GM23248 (cell line): ENCODE measurements around the gene KCNK5. TPM values are rescaled to one million over a fixed set of nuclear protein-coding genes. Genes with fewer than 3 reads are reported as not detected.

Experiments
- DNase-seq: peaks from one replicate; pipeline ENCODE4 v3.0.0-alpha.2; 2015
- H2AFZ ChIP-seq: fragments of 200-600 bp; sonication (generic); 2 replicates; pipeline ENCODE4 v1.6.1; 2016; ENCODE audit warnings: antibody characterized with exemption
- H3F3A ChIP-seq: fragments of 200-600 bp; sonication (generic); 2 replicates; pipeline ENCODE4 v1.6.1; 2016; ENCODE audit warnings: mild to moderate bottlenecking, antibody characterized with exemption, mixed run types; ENCODE audit not compliant: insufficient read depth
- H3K27ac ChIP-seq: fragments of 200-600 bp; sonication (generic); 2 replicates; pipeline ENCODE4 v1.5.1; 2016; ENCODE audit warnings: mild to moderate bottlenecking
- H3K27me3 ChIP-seq: fragments of 200-600 bp; sonication (generic); replicated peaks from 2 replicates; pipeline ENCODE4 v1.6.1; 2016; ENCODE audit warnings: mild to moderate bottlenecking; ENCODE audit not compliant: insufficient read depth
- H3K36me3 ChIP-seq: fragments of 200-600 bp; sonication (generic); 2 replicates; pipeline ENCODE4 v1.6.1; 2016; ENCODE audit warnings: low read depth, mild to moderate bottlenecking
- H3K4me1 ChIP-seq: fragments of 200-600 bp; sonication (generic); 2 replicates; pipeline ENCODE4 v1.6.1; 2016; ENCODE audit warnings: mild to moderate bottlenecking; ENCODE audit not compliant: insufficient read depth
- H3K4me2 ChIP-seq: fragments of 200-600 bp; sonication (generic); one replicate; pipeline ENCODE4 v1.6.1; 2016; ENCODE audit warnings: mild to moderate bottlenecking; ENCODE audit not compliant: unreplicated experiment
- H3K4me3 ChIP-seq: fragments of 200-600 bp; sonication (generic); 2 replicates; pipeline ENCODE4 v1.5.1; 2016; ENCODE audit warnings: mild to moderate bottlenecking
- H3K79me2 ChIP-seq: fragments of 200-600 bp; sonication (generic); 2 replicates; pipeline ENCODE4 v1.6.1; 2016; ENCODE audit warnings: mild to moderate bottlenecking; ENCODE audit not compliant: insufficient read depth
- H3K9ac ChIP-seq: fragments of 200-600 bp; sonication (generic); 2 replicates; pipeline ENCODE4 v1.6.1; 2016; ENCODE audit warnings: mild to moderate bottlenecking
- H3K9me2 ChIP-seq: fragments of 200-600 bp; sonication (generic); 2 replicates; pipeline ENCODE4 v1.6.1; 2016; ENCODE audit warnings: mixed run types, mild to moderate bottlenecking, moderate library complexity; ENCODE audit not compliant: insufficient read depth
- H3K9me3 ChIP-seq: fragments of 200-600 bp; sonication (generic); one replicate; pipeline ENCODE4 v1.6.1; 2017; ENCODE audit warnings: low read depth
- H4K20me1 ChIP-seq: fragments of 200-600 bp; sonication (generic); 2 replicates; pipeline ENCODE4 v1.6.0; 2016; ENCODE audit not compliant: insufficient read depth
- EZH2 ChIP-seq: fragments of 200-600 bp; sonication (generic); IDR thresholded peaks from 2 replicates; pipeline ENCODE4 v1.6.1; 2018; ENCODE audit warnings: antibody characterized with exemption, mild to moderate bottlenecking; ENCODE audit not compliant: insufficient read depth, poor library complexity, severe bottlenecking
- EZH2phosphoT487 ChIP-seq: fragments of 200-600 bp; sonication (generic); IDR thresholded peaks from 2 replicates; pipeline ENCODE4 v1.6.1; 2018; ENCODE audit warnings: antibody characterized with exemption, moderate library complexity, mild to moderate bottlenecking, low read depth; ENCODE audit not compliant: insufficient read depth
- WGBS, 2 experiments: methylation state at CpG; one replicate each; pipeline ENCODE4 v1.1.6; 2015 to 2017; ENCODE audit warnings: low lambda C conversion rate in 2 of 2, low coverage in 1 of 2; ENCODE audit errors: missing lambda C conversion rate in 2 of 2; 5-methylcytosine and 5-hydroxymethylcytosine counted together
- in situ Hi-C: fragments of 300-500 bp; cut with MboI; formaldehyde crosslinking; loops from 2 replicates; pipeline ENCODE4 v1.15.0; 2020
- polyA plus RNA-seq: library from polyadenylated mRNA; unstranded; fragments of >200 nt; fragmentation: Nextera tagmentation; extraction: Ambion mirVana; gene quantifications from 2 replicates; pipeline ENCODE4 v1.2.1, GENCODE V29; 2016
- total RNA-seq: library from RNA; depleted of rRNA; stranded (reverse); fragments of >200 nt; shearing (Covaris generic); gene quantifications from 2 replicates; pipeline ENCODE4 v1.2.3, GENCODE V29; 2014

The KCNK5 gene
- total and polyA plus RNA-seq, 2 experiments from 2014 or later = not detected

DNA sequence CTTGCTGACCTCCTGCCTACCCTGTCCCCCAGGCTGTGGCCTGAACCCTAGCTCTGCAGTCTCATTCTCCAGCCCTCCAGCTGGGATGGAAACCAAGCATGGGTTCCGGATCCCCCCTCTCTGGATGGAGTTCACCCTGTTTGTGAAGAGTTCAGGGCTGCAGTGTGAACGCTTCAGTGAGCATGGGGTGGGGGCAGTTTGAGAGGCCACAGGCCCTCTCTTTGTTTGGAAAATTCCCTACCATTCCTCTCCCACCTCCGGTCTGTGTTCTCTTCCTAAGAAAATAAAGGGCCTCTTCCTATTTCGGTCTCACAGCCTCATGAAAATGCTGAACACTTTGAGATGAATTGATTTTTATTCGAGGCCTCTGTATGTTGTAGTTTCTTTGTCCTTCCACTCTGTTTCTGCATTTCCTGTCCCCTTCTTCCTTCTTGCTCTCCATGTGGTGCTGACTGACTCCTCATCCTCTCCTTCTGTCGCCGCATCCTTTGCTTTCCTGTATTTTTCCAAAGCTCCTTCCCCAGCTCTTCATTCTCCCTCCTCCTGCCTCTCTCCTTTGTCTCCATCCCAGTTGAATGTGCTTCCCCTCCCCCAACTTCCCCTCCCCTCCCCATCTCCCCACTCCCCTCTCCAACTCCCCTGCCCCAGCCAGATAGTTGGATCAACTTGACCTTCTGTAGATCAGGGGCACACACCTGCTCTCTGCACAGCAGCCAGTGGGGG lies 2.4 kb upstream of the KCNK5 start:
- Histone ChIP-seq H2AFZ (no peak overlapping the region), H3F3A (no peaks in the 10 kb centered on the region), H3K9me3 (no peaks in the 10 kb centered on the region), H3K4me3 (no peak overlapping the region), H3K27me3 (peaks cover 22% of the 10 kb centered on the region), H3K4me2 (no peak overlapping the region), H3K9me2 (no peaks in the 10 kb centered on the region), H3K79me2 (no peaks in the 10 kb centered on the region), H3K4me1 (no peaks in the 10 kb centered on the region), H4K20me1 (no peaks in the 10 kb centered on the region), H3K36me3 (no peaks in the 10 kb centered on the region), H3K27ac (no peak overlapping the region), H3K9ac (no peak overlapping the region)
- WGBS, 2 experiments = 61 to 62% methylated on average over 7 of the region's 7 CpGs
- TF ChIP-seq EZH2phosphoT487 (no peak), EZH2 (no peak)
- in situ Hi-C loops = no loop called here
- no peak for DNase-seq

DNA sequence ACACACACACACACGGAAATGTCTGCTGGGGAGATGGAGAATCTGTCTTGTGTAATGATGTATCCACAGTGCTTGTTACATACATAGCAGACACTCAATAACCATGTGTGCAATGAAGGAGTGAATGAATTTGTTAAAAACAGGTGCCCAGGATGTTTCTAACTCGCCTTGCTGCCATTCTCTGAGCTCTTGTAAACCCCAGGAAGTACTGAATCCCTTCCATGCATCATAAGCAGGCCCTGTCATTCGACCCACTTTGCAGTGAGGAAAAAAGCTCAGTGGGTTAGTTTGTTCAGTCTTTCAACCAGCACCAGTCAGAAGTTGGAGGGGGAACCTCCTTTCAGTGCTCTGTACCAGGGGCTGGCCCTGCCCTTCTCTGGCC lies 1.4 kb upstream of the KCNK5 start:
- no peak overlapping the region for H3K27ac ChIP-seq
- H2AFZ ChIP-seq = no peak overlapping the region
- no peaks in the 10 kb centered on the region for H3K79me2 ChIP-seq
- DNase-seq = no peak
- no peak overlapping the region for H3K9ac ChIP-seq
- WGBS, 2 experiments = 69 to 70% methylated on average over 3 of the region's 3 CpGs
- no peak overlapping the region for H3K4me3 ChIP-seq
- TF ChIP-seq EZH2 = no peak
- no peak for TF ChIP-seq EZH2phosphoT487
- H3F3A ChIP-seq = no peaks in the 10 kb centered on the region
- H3K9me2 ChIP-seq = no peaks in the 10 kb centered on the region
- in situ Hi-C loops = no loop called here
- H3K4me1 ChIP-seq = no peaks in the 10 kb centered on the region
- H3K27me3 ChIP-seq = peaks cover 22% of the 10 kb centered on the region
- no peaks in the 10 kb centered on the region for H3K36me3 ChIP-seq
- no peaks in the 10 kb centered on the region for H4K20me1 ChIP-seq
- H3K4me2 ChIP-seq = no peak overlapping the region
- H3K9me3 ChIP-seq = no peaks in the 10 kb centered on the region

DNA sequence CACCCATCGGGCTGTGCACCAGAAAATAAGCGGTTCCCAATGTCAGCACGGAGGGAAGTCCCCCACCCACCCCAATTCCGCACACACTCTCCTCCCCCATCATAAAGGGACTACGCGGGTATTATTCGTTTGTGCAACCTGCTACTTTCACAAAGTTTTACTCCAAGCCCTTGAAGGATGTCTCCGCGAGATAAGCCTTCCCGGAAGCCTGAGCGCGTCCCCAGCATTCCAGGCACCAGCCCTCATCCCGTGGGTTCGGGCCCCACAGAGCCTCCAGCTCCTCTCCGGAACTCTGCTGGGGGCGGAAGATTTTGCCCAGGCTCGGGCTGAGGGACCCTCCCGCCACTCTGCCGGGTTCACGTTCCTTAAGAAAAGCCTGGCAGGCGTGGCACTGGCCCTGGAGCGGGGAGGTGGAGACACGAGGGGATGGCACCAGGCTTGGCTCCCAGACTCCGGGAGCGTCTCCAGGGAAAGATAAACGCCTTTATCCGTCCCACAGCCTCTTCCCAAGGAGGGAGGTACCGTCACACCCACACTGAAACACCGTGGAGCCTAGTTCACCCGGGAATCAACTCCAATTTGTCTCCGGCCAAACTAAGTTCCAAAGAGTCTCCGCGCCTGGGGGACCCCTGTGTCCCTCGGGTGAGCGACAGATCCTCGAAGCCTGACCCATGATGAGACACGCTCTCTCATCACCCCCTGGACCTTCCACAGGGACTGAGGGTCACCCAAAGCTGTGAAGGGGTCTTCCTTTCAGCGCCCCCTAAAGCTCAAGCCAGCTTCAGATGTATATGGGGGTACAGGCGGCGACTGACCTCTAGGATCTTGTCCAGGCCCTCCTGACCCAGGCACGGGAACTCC lies 934 bp downstream of the KCNK5 start:
- Histone ChIP-seq H3F3A (no peaks in the 10 kb centered on the region), H3K27me3 (peaks cover 22% of the 10 kb centered on the region), H3K9me3 (no peaks in the 10 kb centered on the region), H3K4me3 (no peak overlapping the region), H3K9me2 (no peaks in the 10 kb centered on the region), H3K79me2 (no peaks in the 10 kb centered on the region), H4K20me1 (no peaks in the 10 kb centered on the region), H3K4me2 (peak overlapping the region; percentile 65), H2AFZ (no peak overlapping the region), H3K36me3 (no peaks in the 10 kb centered on the region), H3K9ac (no peak overlapping the region), H3K27ac (no peak overlapping the region), H3K4me1 (no peaks in the 10 kb centered on the region)
- in situ Hi-C loops = no loop called here
- DNase-seq = no peak
- TF ChIP-seq EZH2 (peak; percentile 46), EZH2phosphoT487 (no peak)
- 17 to 24% methylated on average over 38 to 41 of the region's 41 CpGs for WGBS, 2 experiments

DNA sequence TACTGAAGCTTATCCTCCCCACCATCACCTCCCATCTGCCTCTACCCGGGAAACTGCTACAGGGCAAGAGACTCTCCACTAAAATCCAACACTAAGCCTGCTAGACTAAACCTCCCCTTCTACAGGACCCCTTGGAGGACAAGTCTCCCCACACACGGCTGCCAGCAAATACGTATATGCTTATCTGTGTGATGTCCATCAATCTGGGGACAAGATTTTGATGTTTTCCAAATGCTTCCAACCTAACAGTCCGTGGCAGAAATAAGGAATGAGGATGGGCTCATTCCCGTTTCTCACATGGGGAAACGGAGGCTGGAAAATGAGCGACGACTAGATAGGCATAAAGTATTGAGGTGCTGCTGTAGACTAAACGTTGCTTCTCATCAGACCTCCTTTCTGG lies 1.8 kb downstream of the KCNK5 start:
- in situ Hi-C loops = no loop called here
- Histone ChIP-seq H3K9me3 (no peaks in the 10 kb centered on the region), H3K79me2 (no peaks in the 10 kb centered on the region), H3K9ac (no peak overlapping the region), H3K4me2 (no peak overlapping the region), H3K9me2 (no peaks in the 10 kb centered on the region), H3K36me3 (no peaks in the 10 kb centered on the region), H3K4me1 (no peaks in the 10 kb centered on the region), H3F3A (no peaks in the 10 kb centered on the region), H2AFZ (no peak overlapping the region), H3K27ac (no peak overlapping the region), H3K27me3 (peaks cover 22% of the 10 kb centered on the region), H3K4me3 (no peak overlapping the region), H4K20me1 (no peaks in the 10 kb centered on the region)
- DNase-seq = no peak
- TF ChIP-seq EZH2 = no peak
- TF ChIP-seq EZH2phosphoT487 = no peak
- WGBS, 2 experiments = 75 to 76% methylated on average over 9 of the region's 9 CpGs
